H1 (cell line): Measurements from ENCODE around the gene ANKS1B. TPM values are rescaled to one million over a fixed set of nuclear protein-coding genes. Genes with fewer than 3 reads are reported as not detected.

ENCODE experiments used
- CTCF ChIA-PET: fragments of 300-600 bp; sonication (Branson Sonifier 250); formaldehyde crosslinking; loops from one replicate; lab custom pipeline; 2021; ENCODE audit not compliant: partially characterized antibody; lab: Charles Lee
- POLR2A ChIA-PET: fragments of 300-600 bp; sonication (Branson Sonifier 250); formaldehyde crosslinking; loops from one replicate; lab custom pipeline; 2021; ENCODE audit warnings: inconsistent platforms; ENCODE audit not compliant: partially characterized antibody; lab: Charles Lee
- DNase-seq, 2 experiments: peaks; one replicate each; pipeline versions ENCODE4 v3.0.0 to v3.0.0-alpha.2; 2010 to 2022; ENCODE audit warnings: low spot score in 2 of 2, low read depth in 1 of 2, mixed read lengths in 1 of 2
- FAIRE-seq: peaks from 2 replicates; lab custom pipeline; 2011; peaks lifted over from hg19 to GRCh38; lab: Jason Lieb, UNC
- H2AFZ ChIP-seq: 2 replicates; pipeline ENCODE4 v1.8.1; 2012; ENCODE audit warnings: low read length, inconsistent platforms
- H2AK5ac ChIP-seq: 2 replicates; pipeline ENCODE4 v1.6.1; 2013; ENCODE audit warnings: low read depth, low read length
- H2BK120ac ChIP-seq: replicated peaks from 2 replicates; pipeline ENCODE3; 2013; ENCODE audit warnings: low read depth, low read length, inconsistent platforms
- H2BK12ac ChIP-seq: 2 replicates; pipeline ENCODE4 v1.6.1; 2013; ENCODE audit warnings: low read depth, low read length
- H2BK15ac ChIP-seq: 2 replicates; pipeline ENCODE4 v1.6.1; 2013; ENCODE audit warnings: low read length
- H2BK20ac ChIP-seq: 2 replicates; pipeline ENCODE4 v1.6.1; 2013; ENCODE audit warnings: low read length
- H2BK5ac ChIP-seq: 2 replicates; pipeline ENCODE4 v1.6.1; 2013; ENCODE audit warnings: low read depth, low read length
- H3K14ac ChIP-seq: 2 replicates; pipeline ENCODE4 v1.6.1; 2013; ENCODE audit warnings: inconsistent platforms; ENCODE audit not compliant: insufficient read length
- H3K18ac ChIP-seq: 2 replicates; pipeline ENCODE4 v1.6.1; 2013; ENCODE audit warnings: low read length; ENCODE audit errors: extremely low read depth
- H3K23ac ChIP-seq: 2 replicates; pipeline ENCODE4 v1.6.1; 2013; ENCODE audit warnings: inconsistent platforms; ENCODE audit not compliant: insufficient read length
- H3K23me2 ChIP-seq: 2 replicates; pipeline ENCODE4 v1.6.1; 2013; ENCODE audit warnings: low read depth, low read length
- H3K27ac ChIP-seq: 2 replicates; pipeline ENCODE4 v1.6.1; 2011; ENCODE audit warnings: low read depth, low read length, inconsistent platforms
- H3K27me3 ChIP-seq, 4 experiments: replicated peaks in 1 of 4; 1 replicate in 1 of 4; 2 replicates in 3 of 4; pipeline versions ENCODE4 v1.6.1 to v1.8.1; 2011 to 2013; ENCODE audit warnings: low read length in 3 of 4, mild to moderate bottlenecking in 3 of 4, inconsistent platforms in 2 of 4, mixed read lengths in 2 of 4, moderate library complexity in 1 of 4; ENCODE audit not compliant: control insufficient read depth in 3 of 4, insufficient read depth in 3 of 4; ENCODE audit errors: extremely low read depth in 1 of 4
- H3K36me3 ChIP-seq, 4 experiments: 2 replicates each; pipeline versions ENCODE4 v1.6.1 to v1.8.1; 2011 to 2013; ENCODE audit warnings: mild to moderate bottlenecking in 4 of 4, low read length in 3 of 4, moderate library complexity in 2 of 4, control low read depth in 1 of 4, inconsistent platforms in 1 of 4; ENCODE audit not compliant: insufficient read depth in 4 of 4, control insufficient read depth in 2 of 4
- H3K4ac ChIP-seq: replicated peaks from 2 replicates; pipeline ENCODE3; 2013; ENCODE audit warnings: low read length, low read depth, mixed read lengths, inconsistent platforms; ENCODE audit not compliant: insufficient read length
- H3K4me1 ChIP-seq, 4 experiments: replicated peaks in 1 of 4; 1 replicate in 1 of 4; 2 replicates in 3 of 4; pipeline versions ENCODE4 v1.6.1 to v1.8.1; 2011 to 2013; ENCODE audit warnings: low read length in 3 of 4, inconsistent platforms in 2 of 4, mixed read lengths in 1 of 4; ENCODE audit not compliant: insufficient read depth in 4 of 4, control insufficient read depth in 3 of 4
- H3K4me2 ChIP-seq, 2 experiments: 2 replicates each; pipeline versions ENCODE4 v1.6.1 to v1.8.1; 2011 to 2013; ENCODE audit warnings: low read depth in 2 of 2, low read length in 2 of 2, control low read depth in 1 of 2, inconsistent platforms in 1 of 2, mild to moderate bottlenecking in 1 of 2; ENCODE audit not compliant: insufficient read depth in 1 of 2
- H3K4me3 ChIP-seq, 4 experiments: fragments of 200-600, 300-600 bp in 1 of 4; sonication (generic), shearing (Covaris generic), sonication (Bioruptor Twin) in 1 of 4; 2 replicates each; pipeline versions ENCODE4 v1.5.1 to v1.8.1; 2011 to 2016; ENCODE audit warnings: low read length in 4 of 4, low read depth in 3 of 4, control low read depth in 2 of 4, inconsistent platforms in 2 of 4, mild to moderate bottlenecking in 2 of 4, mixed read lengths in 1 of 4, moderate library complexity in 1 of 4; ENCODE audit not compliant: insufficient read depth in 2 of 4; ENCODE audit errors: extremely low read depth in 1 of 4
- H3K56ac ChIP-seq: replicated peaks from 2 replicates; pipeline ENCODE3; 2013; ENCODE audit warnings: low read depth, mild to moderate bottlenecking, mixed read lengths, low read length, inconsistent platforms; ENCODE audit not compliant: insufficient read length
- H3K79me1 ChIP-seq: 2 replicates; pipeline ENCODE4 v1.6.1; 2013; ENCODE audit warnings: low read depth, low read length, control low read depth
- H3K79me2 ChIP-seq, 2 experiments: 2 replicates each; pipeline versions ENCODE4 v1.6.1 to v1.8.1; 2012 to 2013; ENCODE audit warnings: low read length in 2 of 2, mild to moderate bottlenecking in 2 of 2, inconsistent platforms in 1 of 2; ENCODE audit not compliant: insufficient read depth in 2 of 2, control insufficient read depth in 1 of 2
- H3K9ac ChIP-seq, 4 experiments: replicated peaks in 1 of 4; 1 replicate in 1 of 4; 2 replicates in 3 of 4; pipeline versions ENCODE4 v1.6.1 to v1.8.1; 2011 to 2013; ENCODE audit warnings: low read depth in 3 of 4, low read length in 3 of 4, control low read depth in 2 of 4, mild to moderate bottlenecking in 2 of 4, moderate library complexity in 2 of 4, inconsistent platforms in 1 of 4; ENCODE audit errors: extremely low read depth in 1 of 4
- H3K9me3 ChIP-seq, 2 experiments: 2 replicates each; pipeline versions ENCODE4 v1.6.1 to v1.8.1; 2012 to 2013; ENCODE audit warnings: mild to moderate bottlenecking in 2 of 2, moderate library complexity in 2 of 2, control low read depth in 1 of 2, inconsistent platforms in 1 of 2, low read depth in 1 of 2, low read length in 1 of 2, mixed read lengths in 1 of 2; ENCODE audit not compliant: insufficient read depth in 2 of 2
- H4K20me1 ChIP-seq, 2 experiments: replicated peaks in 1 of 2; 2 replicates each; pipeline versions ENCODE3 to v1.8.1; 2011 to 2013; ENCODE audit warnings: inconsistent platforms in 2 of 2, low read length in 2 of 2, mild to moderate bottlenecking in 1 of 2; ENCODE audit not compliant: insufficient read depth in 2 of 2, control insufficient read depth in 1 of 2
- H4K5ac ChIP-seq: 2 replicates; pipeline ENCODE4 v1.6.1; 2013; ENCODE audit warnings: low read length, low read depth, mixed read lengths, inconsistent platforms; ENCODE audit not compliant: insufficient read length
- H4K8ac ChIP-seq: 2 replicates; pipeline ENCODE4 v1.8.0; 2013; ENCODE audit warnings: mild to moderate bottlenecking, moderate library complexity, low read length, inconsistent platforms; ENCODE audit not compliant: insufficient read depth; ENCODE audit errors: extremely low read depth
- H4K91ac ChIP-seq: replicated peaks from 2 replicates; pipeline ENCODE3; 2013; ENCODE audit warnings: low read length, mixed read lengths, inconsistent platforms; ENCODE audit not compliant: insufficient read length
- CHD2 ChIP-seq: IDR thresholded peaks from 2 replicates; pipeline ENCODE4 v1.6.1; 2012; ENCODE audit warnings: low read length, improper control_type of control experiment
- EGR1 ChIP-seq: IDR thresholded peaks from 2 replicates; pipeline ENCODE4 v1.6.1; 2011; ENCODE audit warnings: low read depth, low read length, borderline replicate concordance
- EZH2 ChIP-seq: fragments of 200-600 bp; sonication (generic); IDR thresholded peaks from 2 replicates; pipeline ENCODE4 v1.7.1; 2012; ENCODE audit warnings: low read depth, mild to moderate bottlenecking, moderate library complexity, low read length, inconsistent platforms; ENCODE audit not compliant: severe bottlenecking
- MAFK ChIP-seq: IDR thresholded peaks from 2 replicates; pipeline ENCODE4 v1.6.1; 2012; ENCODE audit warnings: low read depth, mild to moderate bottlenecking, improper control_type of control experiment, low read length
- NANOG ChIP-seq: IDR thresholded peaks from 2 replicates; pipeline ENCODE4 v1.6.1; 2011; ENCODE audit warnings: low read length, low read depth, mild to moderate bottlenecking, inconsistent platforms; ENCODE audit not compliant: insufficient read depth, poor library complexity, severe bottlenecking
- PHF8 ChIP-seq: fragments of 200-600 bp; sonication (generic); conservative IDR thresholded peaks from 2 replicates; pipeline ENCODE4 v1.7.1; 2012; ENCODE audit warnings: low read depth, mild to moderate bottlenecking, inconsistent platforms, low read length, moderate library complexity
- POLR2AphosphoS5 ChIP-seq: IDR thresholded peaks from 2 replicates; pipeline ENCODE4 v1.6.1; 2011; ENCODE audit warnings: low read depth, low read length
- RFX5 ChIP-seq: IDR thresholded peaks from 2 replicates; pipeline ENCODE4 v1.6.1; 2011; ENCODE audit warnings: low read depth, low read length, improper control_type of control experiment, borderline replicate concordance
- SIX5 ChIP-seq: IDR thresholded peaks from 2 replicates; pipeline ENCODE4 v1.6.1; 2011; ENCODE audit warnings: mild to moderate bottlenecking, low read depth, low read length
- SP1 ChIP-seq: IDR thresholded peaks from 2 replicates; pipeline ENCODE4 v1.6.1; 2011; ENCODE audit warnings: low read depth, low read length
- SP4 ChIP-seq: IDR thresholded peaks from 2 replicates; pipeline ENCODE4 v1.6.1; 2012; ENCODE audit warnings: low read length, inconsistent platforms
- TBP ChIP-seq: IDR thresholded peaks from 2 replicates; pipeline ENCODE4 v1.6.1; 2011; ENCODE audit warnings: low read depth, low read length, improper control_type of control experiment
- WGBS, 2 experiments: shearing (Covaris generic) in 1 of 2; methylation state at CpG; one replicate each; pipeline versions ENCODE4 v1.1.6 to v1.1.7; 2013 to 2015; ENCODE audit warnings: low lambda C conversion rate in 2 of 2, mixed read lengths in 2 of 2, inconsistent platforms in 1 of 2, low coverage in 1 of 2, missing lambda C conversion rate in 1 of 2; ENCODE audit not compliant: insufficient replicate concordance in 2 of 2, insufficient coverage in 1 of 2, insufficient read length in 1 of 2; ENCODE audit errors: extremely low coverage in 1 of 2, missing lambda C conversion rate in 1 of 2; 5-methylcytosine and 5-hydroxymethylcytosine counted together
- polyA plus RNA-seq, 7 experiments: library from polyadenylated mRNA; depleted of rRNA in 3 of 7; stranded (reverse) in 5 of 7; unstranded in 2 of 7; fragments of >200 nt in 5 of 7; fragments of 200-250 nt in 2 of 7; gene quantifications; 1 replicate in 5 of 7; 2 replicates in 1 of 7; 4 replicates in 1 of 7; pipeline versions ENCODE4 v1.2.1 to v1.2.3, GENCODE V29; 2011 to 2013; ENCODE audit warnings: missing spikeins in 2 of 7, mixed read lengths in 2 of 7
- total RNA-seq: library from RNA; stranded (reverse); fragmentation: NEBNext Ultra II Directional; extraction: Animal tissue kit (Norgen Biotek cat#: 25700); gene quantifications from 2 replicates; pipeline ENCODE4 v1.2.1, GENCODE V29; 2021

The ANKS1B gene
- total and polyA plus RNA-seq, 2 of the 8 experiments (the other 6 are each of a cell fraction or from before 2014, with no cell fraction given), result 2.7 to 6.1 TPM

DNA sequence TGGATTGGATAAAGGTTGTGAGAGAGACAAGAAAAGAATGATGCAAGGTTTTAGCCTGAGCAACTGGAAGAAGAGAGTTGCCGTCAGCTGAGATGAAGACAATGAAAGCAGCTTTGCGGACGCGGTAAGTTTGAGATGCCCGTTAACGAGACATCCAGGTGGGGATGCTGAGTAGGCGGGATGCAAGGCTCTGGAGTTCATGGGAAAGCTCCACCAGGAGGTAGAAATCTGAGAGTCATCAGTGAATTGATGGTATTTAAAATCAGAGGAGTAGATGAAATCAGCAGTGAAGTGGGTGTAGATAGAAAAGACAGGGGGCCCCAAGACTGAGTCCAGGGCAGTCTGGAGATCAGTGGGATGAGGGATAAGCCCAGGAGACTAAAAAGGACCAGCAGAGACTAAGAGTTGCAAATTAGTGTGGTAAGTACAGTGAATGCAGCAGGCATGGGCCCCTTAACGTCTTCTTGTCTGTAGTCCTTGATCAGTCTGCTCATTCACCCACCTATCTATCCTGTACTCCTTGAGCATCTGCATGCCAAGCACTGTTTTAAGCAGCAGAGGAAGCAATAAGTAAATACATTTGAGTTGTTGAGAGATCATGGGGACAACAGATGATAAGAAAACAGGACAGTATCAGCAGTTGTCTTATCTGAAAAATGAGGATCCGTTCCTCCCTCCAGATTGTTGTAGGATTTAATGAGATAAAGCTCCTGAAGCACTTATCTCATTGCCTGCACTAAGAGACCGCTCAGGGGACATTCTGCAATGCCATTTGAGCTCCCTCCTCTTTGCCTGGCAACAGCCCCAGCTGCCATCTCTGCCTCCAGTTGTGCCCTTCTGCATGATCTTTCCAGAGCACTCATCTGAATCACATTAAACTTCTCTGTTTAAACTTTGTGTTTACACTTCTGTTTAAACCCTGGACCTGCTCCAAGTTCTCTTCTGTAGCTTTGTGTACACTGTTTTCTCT, 1248.1 kb downstream of the ANKS1B start:
- H2BK15ac ChIP-seq, result no peak overlapping the region
- peaks cover 0 to 3% (median under 1%) of the 10 kb centered on the region in 4 experiments; a peak in 1 of 7 replicates for H3K4me1 ChIP-seq
- H3K56ac ChIP-seq, result no peak overlapping the region
- no peaks in the 10 kb centered on the region for H3K23me2 ChIP-seq
- POLR2A ChIA-PET, result interaction anchor here (2.1 kb wide), 1 partner anchor 144 kb away, joined by 4 read pairs; the partner anchor contains the start of gene SLC25A3
- no peak overlapping the region for H2BK20ac ChIP-seq
- no peak overlapping the region for H3K4ac ChIP-seq
- no peak overlapping the region for H4K5ac ChIP-seq
- H4K8ac ChIP-seq, result no peak overlapping the region
- no peak overlapping the region for H3K4me3 ChIP-seq
- no peak overlapping the region for H4K91ac ChIP-seq
- no peak overlapping the region for H2AFZ ChIP-seq
- DNase-seq (no peak), FAIRE-seq (no peak)
- WGBS, 2 experiments, result 91% methylated on average over 10 of the region's 10 CpGs; no CpG with 5 or more reads in 1 of the 2 experiments
- H3K9ac ChIP-seq, result no peak overlapping the region
- no peak overlapping the region for H3K18ac ChIP-seq
- no peaks in the 10 kb centered on the region; the same call in 1 of the 2 replicates for H3K79me1 ChIP-seq
- no peak overlapping the region for H3K27ac ChIP-seq
- H2AK5ac ChIP-seq, result no peak overlapping the region
- H3K36me3 ChIP-seq, result no peaks in the 10 kb centered on the region; a peak in 1 of 8 replicates
- TF ChIP-seq POLR2AphosphoS5, result no peak
- TF ChIP-seq SP4, result no peak
- no peak for TF ChIP-seq EGR1
- no peak for TF ChIP-seq SP1
- TF ChIP-seq CHD2, result no peak
- no peak for TF ChIP-seq PHF8
- no peak for TF ChIP-seq RFX5
- no peak for TF ChIP-seq TBP
- no peak for TF ChIP-seq NANOG
- TF ChIP-seq MAFK, result no peak
- TF ChIP-seq EZH2, result no peak
- no peak for TF ChIP-seq SIX5
- no peaks in the 10 kb centered on the region for H3K9me3 ChIP-seq
- no peak overlapping the region for H2BK12ac ChIP-seq
- no peak overlapping the region for H3K4me2 ChIP-seq
- no peak overlapping the region for H3K14ac ChIP-seq
- no peak overlapping the region for H2BK5ac ChIP-seq
- H4K20me1 ChIP-seq, result no peaks in the 10 kb centered on the region
- CTCF ChIA-PET, result interaction anchor here (0.5 to 3.9 kb wide), 12 partner anchors 10 to 262 kb away, joined by 3 to 38 read pairs (median 4); no protein-coding TSS in a partner anchor
- no peak overlapping the region for H3K23ac ChIP-seq
- H2BK120ac ChIP-seq, result no peak overlapping the region
- H3K79me2 ChIP-seq, result no peaks in the 10 kb centered on the region
- H3K27me3 ChIP-seq, result no peaks in the 10 kb centered on the region
